ENCODE data around the gene GRAP2.
"Not testable (repeated sequence)": the region's sequence is repeated elsewhere in the genome, so short reads cannot be mapped to it uniquely, and the experiment has no call there.

The GRAP2 gene

DNA sequence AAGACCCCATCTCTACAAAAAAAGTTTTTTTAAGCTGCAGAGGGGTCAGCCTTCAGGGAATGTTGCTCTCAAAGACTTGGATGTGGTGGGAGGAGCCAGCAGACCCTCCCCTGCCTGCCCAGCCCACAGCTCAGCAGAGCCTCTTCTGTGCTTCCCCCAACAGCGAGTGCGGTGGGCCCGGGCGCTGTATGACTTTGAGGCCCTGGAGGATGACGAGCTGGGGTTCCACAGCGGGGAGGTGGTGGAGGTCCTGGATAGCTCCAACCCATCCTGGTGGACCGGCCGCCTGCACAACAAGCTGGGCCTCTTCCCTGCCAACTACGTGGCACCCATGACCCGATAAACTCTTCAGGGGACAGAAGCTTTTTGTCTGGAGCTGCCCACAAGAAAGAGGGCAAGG is 69.9 kb downstream of the GRAP2 start:
- DNase-seq: no peak

DNA sequence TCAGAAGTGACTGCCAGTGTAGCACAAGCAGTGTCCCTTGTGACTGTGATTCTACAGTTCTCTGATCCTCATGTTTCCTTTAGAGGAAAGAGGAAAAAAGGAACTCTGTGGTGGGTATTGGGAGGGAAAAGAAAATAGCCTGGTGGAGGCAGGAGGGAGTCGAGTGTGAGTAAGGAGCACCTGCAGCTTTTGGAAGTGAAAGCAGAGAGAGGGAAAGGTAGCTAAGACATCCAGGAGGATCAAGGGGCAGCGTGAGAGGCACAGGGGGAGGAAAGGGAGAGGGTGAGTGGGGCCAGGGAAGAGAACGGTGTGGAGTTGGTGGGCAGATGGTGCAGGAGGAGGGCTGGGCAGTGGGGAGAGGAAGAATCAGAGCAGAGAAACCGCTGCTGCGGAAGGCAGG is 71.8 kb downstream of the GRAP2 start:
- no peak for DNase-seq

DNA sequence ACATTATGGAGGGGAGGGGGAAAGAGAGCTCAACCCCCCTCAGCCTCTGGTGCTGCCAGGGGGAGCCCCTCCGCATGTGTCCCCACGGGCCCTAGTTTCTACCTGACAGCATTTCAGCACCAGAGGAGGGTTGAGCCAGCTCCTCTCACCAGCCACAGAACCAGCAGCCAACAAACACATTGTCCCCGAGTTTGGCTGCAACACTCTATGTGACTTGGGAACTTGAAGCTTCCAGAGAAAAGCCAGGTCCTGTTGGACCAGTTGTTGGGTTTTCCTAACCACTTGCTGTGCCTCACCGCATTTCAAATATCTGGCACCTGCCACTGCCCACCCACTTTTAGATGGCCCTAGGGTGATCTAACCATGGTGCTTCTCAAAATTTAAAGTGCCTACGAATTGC is 72.8 kb downstream of the GRAP2 start:
- no peak for DNase-seq

GRCh38 chr22:39974065-39974464 is 73.2 kb downstream of the GRAP2 start:
- no peak for DNase-seq

DNA sequence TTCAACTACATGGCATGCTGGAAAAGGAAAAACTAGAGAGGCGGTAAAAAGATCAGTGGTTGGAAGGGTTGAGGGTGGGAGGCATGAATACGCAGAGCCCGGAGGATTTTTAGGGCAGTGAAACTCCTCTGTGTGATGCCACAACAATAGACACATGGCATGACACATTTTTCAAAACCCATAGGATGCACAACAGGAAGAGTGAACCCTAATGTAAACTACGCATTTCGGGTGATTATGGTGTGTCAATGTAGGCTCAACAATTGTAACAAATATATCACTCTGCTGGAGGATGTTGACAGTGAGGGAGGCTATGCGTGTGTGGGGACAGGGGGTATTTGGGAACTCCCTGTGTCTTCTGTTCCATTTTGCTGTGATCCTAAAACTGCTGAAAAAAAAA is 78.2 kb downstream of the GRAP2 start:
- DNase-seq: no peak

- no peak for DNase-seq
These were observed 78.6 kb downstream of the GRAP2 start for GRCh38 chr22:39979458-39979857.

- DNase-seq: no peak
These were observed 79.7 kb downstream of the GRAP2 start for GRCh38 chr22:39980596-39980995.

GRCh38 chr22:39983346-39983745 is 82.5 kb downstream of the GRAP2 start:
- DNase-seq: no peak

GRCh38 chr22:39984006-39984405 is 83.1 kb downstream of the GRAP2 start:
- DNase-seq: no peak

- no peak for DNase-seq
These were observed 83.9 kb downstream of the GRAP2 start for GRCh38 chr22:39984746-39985145.

GRCh38 chr22:39985383-39986035 is 84.6 kb downstream of the GRAP2 start:
- DNase-seq: no peak

DNA sequence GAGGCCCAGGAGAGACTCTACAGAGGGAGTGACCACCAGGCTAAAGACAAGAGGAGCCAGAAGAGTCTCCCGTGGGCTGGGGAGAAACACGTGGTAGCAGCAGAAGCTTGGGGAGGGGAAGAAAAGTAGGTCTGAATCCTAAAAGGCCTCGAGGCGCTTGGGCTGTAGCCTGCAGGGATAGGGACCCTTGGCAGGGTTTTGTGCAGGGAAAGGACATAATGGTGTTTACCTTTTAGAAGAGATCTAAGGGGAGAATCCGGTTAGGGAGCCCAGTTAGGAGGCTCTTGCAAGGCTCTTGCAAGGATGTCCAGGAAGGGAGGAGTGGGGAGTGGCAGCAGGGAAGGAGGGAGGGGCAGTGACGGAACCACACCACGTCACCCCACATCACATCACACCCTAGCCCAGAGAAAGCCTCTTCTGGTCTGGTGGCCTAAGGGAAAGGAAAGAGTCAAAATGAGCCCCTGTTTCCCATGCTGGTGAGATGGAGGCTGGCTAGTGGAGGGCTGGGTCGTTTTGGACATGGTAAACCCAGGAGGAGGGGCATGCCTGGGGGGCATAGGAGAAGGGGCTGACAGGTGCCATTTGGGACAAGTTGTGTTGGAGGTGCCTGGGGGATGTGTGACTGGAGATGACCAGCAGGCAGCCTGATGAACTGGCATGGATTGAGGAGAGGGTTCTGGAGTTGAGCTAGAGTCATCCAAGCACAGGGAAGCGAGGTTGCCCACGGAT is 87.7 kb downstream of the GRAP2 start:
- DNase-seq: no peak

- DNase-seq: no peak
These were observed 88.7 kb downstream of the GRAP2 start for GRCh38 chr22:39989633-39990032.

DNA sequence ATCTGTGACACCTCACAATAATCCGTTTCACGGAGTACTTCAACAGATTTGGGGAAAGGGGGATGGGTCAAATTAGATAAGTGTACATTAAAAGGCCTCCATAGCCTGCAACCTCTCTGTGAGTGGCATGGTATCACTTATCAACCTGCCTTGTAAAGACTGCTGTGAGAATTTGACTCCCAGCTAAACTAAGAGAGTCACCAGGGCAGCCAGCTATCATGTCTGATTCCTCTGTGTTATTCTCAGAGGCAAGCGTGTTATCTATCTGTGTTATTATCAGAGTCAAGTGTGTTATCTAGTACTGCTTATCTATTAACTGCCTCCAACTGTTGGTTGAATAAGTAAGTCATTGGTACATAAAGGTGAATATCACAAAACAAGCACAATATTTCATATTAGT is 89.8 kb downstream of the GRAP2 start:
- DNase-seq: no peak

DNA sequence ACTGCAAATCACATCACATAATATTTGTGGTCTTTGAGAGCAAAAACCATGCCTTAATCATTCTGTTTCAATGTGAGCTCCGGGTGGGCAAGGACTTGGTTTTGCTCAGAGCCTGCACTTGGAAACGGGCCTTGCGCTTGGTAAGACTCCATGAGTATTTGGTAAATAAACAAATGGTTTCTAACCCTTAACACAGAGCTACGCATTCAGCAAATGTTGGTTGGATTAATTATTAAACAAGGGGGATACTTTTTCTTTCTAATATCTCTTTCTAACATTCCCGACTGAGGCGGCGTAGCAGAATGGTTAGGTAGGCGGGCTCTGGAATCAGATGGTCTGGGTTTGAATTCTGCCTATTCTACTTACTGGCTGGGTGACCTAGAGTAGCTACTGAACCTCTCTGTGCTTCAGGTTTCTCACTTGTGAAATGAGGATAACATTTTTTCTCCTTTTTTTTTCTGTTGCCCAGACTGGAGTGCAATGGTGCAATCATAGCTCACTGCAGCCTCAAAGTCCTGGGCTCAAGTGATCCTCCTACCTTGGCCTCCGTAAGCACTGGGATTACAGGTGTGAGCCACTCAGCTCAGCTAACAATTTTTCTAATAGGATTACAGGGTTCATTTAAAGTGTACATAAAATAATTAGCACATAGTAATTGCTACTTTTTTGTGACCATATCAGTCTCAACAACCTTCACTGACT is 90.4 kb downstream of the GRAP2 start:
- DNase-seq: no peak

GRCh38 chr22:39992088-39992826 is 91.4 kb downstream of the GRAP2 start:
- no peak for DNase-seq

DNA sequence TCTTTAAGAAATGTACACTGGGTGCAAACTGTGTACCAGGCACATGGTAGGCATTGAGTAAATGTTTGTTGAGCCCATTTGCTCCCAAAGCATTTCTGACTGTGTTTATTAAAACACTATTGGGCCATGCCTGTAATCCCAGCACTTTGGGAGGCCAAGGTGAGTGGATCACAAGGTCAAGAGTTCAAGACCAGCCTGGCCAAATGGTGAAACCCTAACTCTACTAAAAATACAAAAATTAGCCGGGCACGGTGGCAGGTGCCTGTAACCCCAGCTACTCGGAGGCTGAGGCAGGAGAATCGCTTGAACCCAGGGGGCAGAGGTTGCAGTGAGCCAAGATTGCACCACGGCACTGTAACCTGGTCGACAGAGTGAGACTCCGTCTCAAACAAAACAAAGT is 92.0 kb downstream of the GRAP2 start:
- DNase-seq: not testable (repeated sequence)

GRCh38 chr22:39994041-39994565 is 93.2 kb downstream of the GRAP2 start:
- no peak for DNase-seq

GRCh38 chr22:39994566-39995392 is 93.9 kb downstream of the GRAP2 start, which contains the start of gene FAM83F:
Gene FAM83F, plus strand, starts transcription at chr22:39994954. Its CDS starts 89 bp downstream, at chr22:39995043.
- DNase-seq: no peak

DNA sequence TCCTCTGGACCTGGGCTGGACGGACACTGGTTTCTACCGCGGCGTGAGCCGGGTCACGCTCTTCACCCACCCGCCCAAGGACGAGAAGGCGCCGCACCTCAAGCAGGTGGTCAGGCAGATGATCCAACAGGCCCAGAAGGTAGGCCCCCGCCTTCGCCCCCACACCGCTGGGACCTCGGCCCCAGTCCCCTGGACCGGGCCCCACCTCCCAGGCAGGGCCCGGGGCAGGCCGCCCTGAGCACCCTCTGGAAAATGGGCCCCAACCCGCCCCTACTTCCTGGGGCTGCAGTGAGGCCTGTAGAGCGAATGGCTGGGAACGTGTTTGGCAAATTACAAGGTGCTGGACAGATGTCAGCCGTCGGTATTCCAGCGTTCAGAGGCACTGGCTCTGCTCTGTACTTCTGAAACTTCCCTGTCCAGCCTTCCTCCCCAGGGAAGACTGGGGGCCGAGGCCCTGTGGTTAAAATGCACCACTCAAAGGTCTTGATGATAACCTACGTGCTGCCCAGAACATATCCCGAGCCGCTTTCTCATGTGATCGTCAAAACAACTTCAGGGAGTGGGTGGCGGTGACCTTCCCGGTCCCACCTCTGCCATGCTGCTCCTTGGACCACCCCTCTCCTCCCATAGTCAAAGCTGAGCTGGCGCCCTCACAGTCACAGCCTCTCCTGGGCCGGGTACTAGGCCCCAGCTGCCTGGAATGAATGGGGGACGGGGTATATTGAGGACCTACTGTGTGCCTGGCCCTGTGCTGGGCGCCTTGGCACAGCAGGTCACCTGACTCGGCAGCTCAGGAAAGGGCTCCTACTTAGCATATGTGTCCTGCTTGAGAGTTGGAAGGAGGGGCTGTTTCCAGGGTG is 94.7 kb downstream of the GRAP2 start:
- no peak for DNase-seq

DNA sequence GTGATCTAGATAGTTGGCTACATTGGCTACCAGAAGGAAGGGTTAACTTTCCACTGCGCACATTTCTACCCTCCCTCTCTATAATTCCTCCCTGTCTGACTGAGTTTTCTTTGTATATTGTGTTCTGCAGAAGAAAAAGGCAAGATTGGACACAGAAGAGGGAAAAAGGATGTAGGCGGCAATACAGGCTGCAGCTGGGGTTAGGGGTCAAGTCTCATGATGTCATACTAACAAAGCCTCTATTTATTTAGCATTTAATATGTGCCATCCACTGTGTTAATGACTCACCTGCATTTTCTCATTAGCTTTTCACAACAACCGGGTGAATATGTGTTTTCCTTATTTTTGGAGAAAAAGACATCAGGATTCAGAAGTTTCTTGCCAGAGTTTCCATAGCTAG is 95.8 kb downstream of the GRAP2 start:
- no peak for DNase-seq
